Central memory CD8-positive, alpha-beta T cell (primary cell): ENCODE results near the gene RASA3.

Experiments
- ATAC-seq: fragments of 150-1000 bp; cut with Tn5 transposase; replicated peaks from 2 replicates; pipeline ENCODE4 v1.10.0; 2022; ENCODE audit warnings: mild to moderate bottlenecking, moderate FRiP score, moderate number of reproducible peaks; ENCODE audit not compliant: poor library complexity, severe bottlenecking; ENCODE audit errors: extremely low read depth
- DNase-seq, 2 donors: peaks; one replicate each; pipeline ENCODE4 v3.0.0; 2021; ENCODE audit warnings: low spot score in 2 of 2
- H3K27ac Mint-ChIP-seq: one replicate; pipeline ENCODE4 v1.8.0; 2022; ENCODE audit warnings: low read depth, mild to moderate bottlenecking, moderate library complexity, mixed read lengths
- H3K27me3 Mint-ChIP-seq: one replicate; pipeline ENCODE4 v1.8.0; 2022; ENCODE audit warnings: mixed read lengths
- H3K36me3 Mint-ChIP-seq: one replicate; pipeline ENCODE4 v1.8.0; 2022; ENCODE audit warnings: mild to moderate bottlenecking, moderate library complexity, mixed read lengths; ENCODE audit not compliant: insufficient read depth
- H3K4me1 Mint-ChIP-seq: one replicate; pipeline ENCODE4 v1.8.0; 2022; ENCODE audit warnings: mixed read lengths
- H3K4me3 Mint-ChIP-seq: one replicate; pipeline ENCODE4 v1.8.0; 2022; ENCODE audit warnings: mild to moderate bottlenecking, moderate library complexity, mixed read lengths
- H3K9me3 Mint-ChIP-seq: one replicate; pipeline ENCODE4 v1.8.0; 2022; ENCODE audit warnings: mixed read lengths

Gene RASA3

DNA sequence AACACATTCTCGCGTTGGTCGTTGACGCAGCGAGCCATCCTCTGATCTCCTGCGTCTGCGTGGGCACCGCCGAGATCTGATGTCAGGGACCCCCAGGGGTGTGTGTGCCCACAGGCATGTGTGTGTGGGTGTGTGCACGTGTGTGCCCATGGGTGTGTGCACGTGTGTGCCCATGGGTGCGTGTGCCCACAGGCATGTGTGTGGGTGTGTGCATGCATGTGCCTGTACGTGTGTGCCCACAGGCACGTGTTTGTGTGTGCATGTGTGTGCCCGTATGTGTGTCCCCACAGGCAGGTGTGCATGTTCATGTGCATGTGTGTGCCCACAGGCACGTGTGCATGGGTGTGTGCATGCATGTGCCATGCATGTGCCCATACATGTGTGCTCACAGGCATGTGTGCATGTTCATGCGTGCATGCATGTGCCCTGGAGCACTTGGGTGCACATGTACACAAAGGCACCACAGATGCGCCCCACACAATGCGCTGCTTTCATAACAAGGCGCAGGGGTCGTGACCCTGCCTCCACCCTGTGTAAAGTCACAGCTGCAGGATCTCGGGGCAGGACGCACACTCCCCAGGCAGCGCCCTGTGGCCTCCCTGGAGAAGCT is 77.5 kb downstream of the RASA3 start:
- H3K27ac Mint-ChIP-seq: no peak overlapping the region
- ATAC-seq: peak; percentile 20
- H3K4me3 Mint-ChIP-seq: no peak overlapping the region
- no peaks in the 10 kb centered on the region for H3K27me3 Mint-ChIP-seq
- peaks cover 57% of the 10 kb centered on the region for H3K36me3 Mint-ChIP-seq
- DNase-seq: no peak
- H3K4me1 Mint-ChIP-seq: peaks cover 43% of the 10 kb centered on the region
- H3K9me3 Mint-ChIP-seq: no peaks in the 10 kb centered on the region

DNA sequence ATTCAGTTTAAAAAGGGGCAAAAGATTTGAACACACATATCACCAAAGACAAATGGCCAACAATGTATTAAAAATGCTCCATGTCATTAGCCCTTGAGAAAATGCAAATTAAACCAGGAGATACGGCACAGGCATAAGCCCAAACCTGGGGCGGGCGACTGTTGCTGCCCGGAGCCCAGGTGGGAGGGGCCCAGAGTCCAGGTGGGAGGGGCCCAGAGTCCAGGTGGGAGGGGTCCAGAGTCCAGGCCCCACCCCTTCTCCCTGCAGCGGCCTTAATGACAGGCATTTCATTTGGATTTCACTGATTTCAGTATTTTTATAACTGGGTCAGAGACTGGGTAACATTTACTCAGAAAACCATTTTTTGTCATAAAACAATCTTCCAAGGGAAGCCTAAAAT is 78.2 kb downstream of the RASA3 start:
- DNase-seq: no peak
- Mint-ChIP-seq H3K9me3 (no peaks in the 10 kb centered on the region), H3K4me1 (peaks cover 42% of the 10 kb centered on the region), H3K27me3 (no peaks in the 10 kb centered on the region), H3K4me3 (no peak overlapping the region), H3K36me3 (peaks cover 61% of the 10 kb centered on the region), H3K27ac (no peak overlapping the region)
- ATAC-seq: no peak

DNA sequence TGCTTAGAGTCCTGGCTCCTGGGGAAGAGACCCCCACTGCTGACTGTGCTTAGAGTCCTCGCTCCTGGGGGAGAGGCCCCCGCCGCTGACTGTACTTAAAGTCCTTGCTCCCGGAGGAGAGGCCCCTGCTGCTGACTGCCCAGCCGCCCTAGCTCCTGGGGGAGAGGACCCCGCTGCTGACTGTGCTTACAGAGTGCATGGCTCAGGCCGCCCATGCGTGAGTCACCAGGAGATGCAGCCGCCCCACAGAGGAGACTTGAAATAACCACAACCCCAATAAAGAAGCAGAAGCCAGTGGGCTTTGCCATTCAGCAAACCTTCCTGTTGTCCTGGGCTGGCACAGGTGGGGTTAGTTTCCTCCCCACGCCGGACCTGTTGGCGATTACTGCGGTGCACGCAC is 79.4 kb downstream of the RASA3 start:
- Mint-ChIP-seq H3K4me1 (peaks cover 40% of the 10 kb centered on the region), H3K9me3 (no peaks in the 10 kb centered on the region), H3K4me3 (no peak overlapping the region), H3K27me3 (no peaks in the 10 kb centered on the region), H3K36me3 (peaks cover 55% of the 10 kb centered on the region), H3K27ac (no peak overlapping the region)
- no peak for ATAC-seq
- no peak for DNase-seq

DNA sequence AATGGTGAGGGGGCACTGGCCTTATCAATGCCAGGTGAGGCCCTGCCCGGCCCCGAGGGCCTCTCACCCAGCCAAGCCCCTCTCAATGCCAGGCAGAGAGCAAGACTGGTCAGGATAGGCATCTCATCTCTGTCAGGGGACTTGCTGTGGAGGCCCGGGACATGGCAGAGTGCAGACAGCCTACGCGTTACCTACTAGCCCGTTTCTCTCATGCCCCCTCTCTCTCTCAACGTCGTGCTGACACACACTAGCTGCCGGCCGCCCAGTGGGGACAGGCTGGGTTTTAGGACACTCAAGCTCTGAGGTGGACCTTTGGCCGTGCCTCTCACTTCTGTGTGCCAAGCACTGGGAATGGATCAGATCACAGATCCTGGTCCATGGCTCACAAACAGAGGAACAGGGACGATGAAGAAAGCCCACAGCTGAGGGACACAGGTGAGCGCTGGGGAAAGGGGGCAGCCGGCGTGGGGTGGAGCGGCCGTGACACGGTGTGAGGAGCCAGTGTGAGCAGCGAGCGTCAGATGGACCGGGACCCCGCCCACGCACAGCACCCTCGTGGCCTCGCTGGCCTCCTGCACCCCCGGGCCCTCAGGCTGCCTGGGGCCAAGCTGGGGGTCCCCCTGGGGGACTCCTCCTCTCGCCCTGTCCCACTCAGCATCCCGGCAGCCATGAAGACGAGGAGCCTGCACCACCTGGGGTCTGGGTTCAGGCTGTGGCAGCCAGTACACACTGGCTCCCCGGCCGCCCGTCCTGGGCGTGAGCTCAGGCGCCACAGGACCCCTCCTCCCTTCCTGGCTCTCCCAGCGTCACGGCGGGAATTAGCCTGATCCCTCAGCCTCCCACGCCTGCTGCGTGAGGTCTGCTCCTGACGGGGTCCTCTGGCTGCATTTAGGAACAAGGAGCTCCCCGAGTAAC is 81.6 kb downstream of the RASA3 start:
- H3K4me3 Mint-ChIP-seq: no peak overlapping the region
- DNase-seq (no peak), ATAC-seq (no peak)
- H3K9me3 Mint-ChIP-seq: no peaks in the 10 kb centered on the region
- H3K27me3 Mint-ChIP-seq: no peaks in the 10 kb centered on the region
- H3K4me1 Mint-ChIP-seq: peaks cover 50% of the 10 kb centered on the region
- H3K36me3 Mint-ChIP-seq: peaks cover 54% of the 10 kb centered on the region
- no peak overlapping the region for H3K27ac Mint-ChIP-seq

DNA sequence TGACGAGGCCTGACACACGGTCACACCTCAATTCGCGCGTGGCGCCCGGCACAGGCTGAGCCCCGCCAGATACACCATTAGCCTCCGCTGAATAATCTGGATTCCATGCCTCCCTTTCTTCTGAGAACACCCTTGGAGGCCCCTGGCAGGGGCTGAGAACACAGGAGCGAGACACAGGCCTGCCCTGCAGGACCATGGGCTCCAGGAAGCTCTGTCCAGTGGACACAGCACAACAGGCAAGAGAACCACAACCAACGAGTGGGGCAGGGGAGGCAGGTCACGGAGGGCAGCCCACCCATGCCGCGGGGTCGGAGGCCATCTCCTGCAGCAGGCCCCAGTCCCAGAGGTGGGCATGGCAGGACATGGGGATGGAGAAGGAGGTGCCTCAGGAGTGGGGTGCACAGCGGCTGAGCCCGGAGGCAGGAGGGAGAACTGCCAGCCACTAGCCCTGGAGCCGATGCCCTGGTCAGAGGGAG is 82.8 kb downstream of the RASA3 start:
- peaks cover 57% of the 10 kb centered on the region for H3K4me1 Mint-ChIP-seq
- peaks cover 54% of the 10 kb centered on the region for H3K36me3 Mint-ChIP-seq
- no peak for ATAC-seq
- DNase-seq: no peak
- H3K27me3 Mint-ChIP-seq: no peaks in the 10 kb centered on the region
- peak overlapping the region; percentile 70 for H3K4me3 Mint-ChIP-seq
- H3K27ac Mint-ChIP-seq: peak overlapping the region; percentile 76
- no peaks in the 10 kb centered on the region for H3K9me3 Mint-ChIP-seq

DNA sequence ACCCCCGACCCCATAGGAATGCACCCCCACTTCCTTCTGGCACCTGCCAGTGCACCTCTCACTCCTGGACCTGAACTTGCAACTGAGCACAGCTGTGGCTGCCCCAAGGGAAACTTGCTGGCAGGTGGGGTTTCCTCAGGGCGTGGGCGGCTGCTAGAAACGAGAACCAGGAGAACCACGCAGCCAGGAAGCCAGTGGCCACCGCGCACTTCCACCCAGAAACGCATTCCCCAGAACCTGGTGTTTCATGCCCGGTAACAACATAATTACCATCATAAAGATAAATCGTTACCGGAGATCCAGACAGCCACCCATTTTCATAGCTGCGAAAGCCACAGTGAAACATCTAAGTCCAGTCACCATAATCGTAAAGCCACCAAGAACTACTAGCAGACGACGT is 83.4 kb downstream of the RASA3 start:
- H3K36me3 Mint-ChIP-seq: peaks cover 51% of the 10 kb centered on the region
- peak overlapping the region; percentile 76 for H3K27ac Mint-ChIP-seq
- H3K27me3 Mint-ChIP-seq: no peaks in the 10 kb centered on the region
- peak overlapping the region; percentile 70 for H3K4me3 Mint-ChIP-seq
- H3K9me3 Mint-ChIP-seq: no peaks in the 10 kb centered on the region
- ATAC-seq (peak; percentile 52), DNase-seq (no peak)
- peaks cover 62% of the 10 kb centered on the region for H3K4me1 Mint-ChIP-seq

DNA sequence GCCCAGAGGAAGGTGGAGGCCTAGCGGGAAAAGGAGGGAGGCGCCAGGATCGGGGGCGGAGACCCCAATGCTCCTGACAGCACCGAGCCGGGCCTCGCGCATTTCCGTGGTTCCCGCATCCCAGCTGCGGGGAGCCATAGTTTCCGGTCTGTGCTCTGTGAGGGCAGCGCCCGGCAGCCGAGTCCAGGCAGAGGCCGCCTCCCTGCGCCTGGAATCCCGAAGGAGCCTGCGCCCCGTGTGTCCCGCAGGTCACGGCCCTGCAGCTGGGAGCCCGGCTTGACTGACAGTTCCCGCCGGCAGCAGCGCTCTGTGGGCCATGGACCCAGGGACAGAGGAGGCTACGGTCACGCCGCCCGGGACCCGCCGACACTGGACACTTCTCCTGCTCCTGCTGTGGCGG is 84.0 kb downstream of the RASA3 start:
- no peaks in the 10 kb centered on the region for H3K9me3 Mint-ChIP-seq
- DNase-seq (no peak), ATAC-seq (no peak)
- H3K27ac Mint-ChIP-seq: peak overlapping the region; percentile 76
- H3K36me3 Mint-ChIP-seq: peaks cover 52% of the 10 kb centered on the region
- no peaks in the 10 kb centered on the region for H3K27me3 Mint-ChIP-seq
- peak overlapping the region; percentile 50 for H3K4me3 Mint-ChIP-seq
- H3K4me1 Mint-ChIP-seq: peaks cover 63% of the 10 kb centered on the region

DNA sequence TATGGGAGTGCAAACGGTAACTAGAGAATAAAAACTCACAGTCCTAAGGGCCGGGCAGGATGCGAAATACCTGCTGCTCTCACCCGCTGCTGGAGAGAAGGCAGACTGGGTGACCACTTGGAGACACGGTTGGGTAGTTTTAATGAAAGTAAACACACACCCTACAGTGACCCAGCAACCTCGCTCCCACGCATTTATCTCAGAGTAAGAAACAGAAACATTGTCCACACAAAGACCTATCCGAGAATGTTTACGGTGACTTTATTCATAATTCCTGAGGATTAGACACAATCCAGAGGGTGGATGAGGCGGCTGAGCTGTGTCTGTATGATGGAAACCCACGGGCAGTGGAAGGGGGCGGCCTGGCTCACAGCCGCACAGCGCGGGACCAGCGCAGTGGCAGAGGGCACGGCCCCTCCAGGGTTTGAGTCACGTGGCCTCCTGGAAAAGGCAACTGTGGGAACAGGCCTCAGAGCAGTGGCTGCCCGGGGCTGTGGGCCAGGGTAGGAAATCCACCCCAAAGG is 85.0 kb downstream of the RASA3 start:
- peaks cover 56% of the 10 kb centered on the region for H3K36me3 Mint-ChIP-seq
- DNase-seq: no peak
- peaks cover 64% of the 10 kb centered on the region for H3K4me1 Mint-ChIP-seq
- no peaks in the 10 kb centered on the region for H3K9me3 Mint-ChIP-seq
- ATAC-seq: no peak
- H3K27ac Mint-ChIP-seq: peak overlapping the region; percentile 61
- H3K27me3 Mint-ChIP-seq: no peaks in the 10 kb centered on the region
- peak overlapping the region; percentile 50 for H3K4me3 Mint-ChIP-seq

DNA sequence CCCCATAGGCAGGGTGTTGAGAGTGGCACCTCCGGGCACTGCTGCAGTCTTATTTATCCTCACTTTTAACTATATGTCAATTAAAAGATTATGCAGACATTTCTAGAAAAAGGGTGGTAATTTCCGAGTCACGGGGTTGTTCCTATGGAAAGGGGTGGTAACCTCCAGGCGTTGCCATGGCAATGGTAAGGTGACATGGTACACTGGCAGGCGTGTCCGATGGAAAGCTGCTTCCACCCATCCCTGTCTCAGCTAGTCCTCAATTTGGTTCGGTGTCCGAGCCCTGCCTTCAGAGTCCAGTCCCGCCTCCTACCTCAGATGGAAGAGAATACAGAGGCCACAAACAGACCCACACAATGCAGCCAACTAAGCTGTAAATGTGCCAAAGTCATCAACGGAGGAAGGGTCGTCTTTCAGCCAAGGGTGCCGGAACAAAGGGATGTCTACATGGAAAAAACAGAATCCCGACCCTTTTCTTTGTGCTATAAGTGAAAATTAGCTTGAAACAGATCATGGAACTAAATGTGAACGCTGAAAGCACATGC is 85.9 kb downstream of the RASA3 start:
- H3K27me3 Mint-ChIP-seq: no peaks in the 10 kb centered on the region
- peak overlapping the region; percentile 78 for H3K27ac Mint-ChIP-seq
- H3K4me1 Mint-ChIP-seq: peaks cover 68% of the 10 kb centered on the region
- H3K9me3 Mint-ChIP-seq: no peaks in the 10 kb centered on the region
- DNase-seq (no peak), ATAC-seq (no peak)
- H3K36me3 Mint-ChIP-seq: peaks cover 60% of the 10 kb centered on the region
- H3K4me3 Mint-ChIP-seq: peak overlapping the region; percentile 50

DNA sequence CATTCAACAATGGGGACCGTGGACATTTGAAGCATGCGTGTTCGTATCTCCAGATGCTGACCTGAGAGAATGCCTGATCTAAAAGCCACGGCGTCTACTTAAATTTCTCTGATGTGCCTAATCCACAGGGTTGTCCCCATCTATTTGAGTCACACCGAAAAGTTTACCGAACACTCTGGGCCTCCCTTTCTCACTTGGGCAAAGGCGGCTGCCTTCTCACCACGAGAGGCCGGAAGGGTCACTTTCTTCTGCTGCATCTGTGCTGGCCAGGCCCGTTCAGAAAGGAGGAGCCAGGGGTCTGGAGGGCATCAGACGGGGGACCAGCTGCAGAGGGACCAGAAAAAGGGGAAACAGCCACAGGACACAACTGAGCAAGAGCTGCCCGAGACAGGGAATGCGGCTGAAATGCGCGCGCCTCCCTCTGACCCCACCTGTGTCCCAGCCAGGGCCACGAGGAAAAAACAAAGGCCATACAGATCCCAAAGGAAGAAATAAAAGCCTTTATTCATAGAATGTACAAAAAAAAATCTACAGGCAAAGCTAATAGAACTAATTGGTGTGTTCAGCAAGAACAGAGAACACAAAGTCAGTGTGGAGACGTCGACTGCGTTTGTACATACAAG is 87.2 kb downstream of the RASA3 start:
- Mint-ChIP-seq H3K9me3 (no peaks in the 10 kb centered on the region), H3K27ac (peak overlapping the region; percentile 78), H3K36me3 (peaks cover 62% of the 10 kb centered on the region), H3K4me1 (peaks cover 70% of the 10 kb centered on the region), H3K4me3 (no peak overlapping the region), H3K27me3 (no peaks in the 10 kb centered on the region)
- DNase-seq (no peak), ATAC-seq (no peak)

DNA sequence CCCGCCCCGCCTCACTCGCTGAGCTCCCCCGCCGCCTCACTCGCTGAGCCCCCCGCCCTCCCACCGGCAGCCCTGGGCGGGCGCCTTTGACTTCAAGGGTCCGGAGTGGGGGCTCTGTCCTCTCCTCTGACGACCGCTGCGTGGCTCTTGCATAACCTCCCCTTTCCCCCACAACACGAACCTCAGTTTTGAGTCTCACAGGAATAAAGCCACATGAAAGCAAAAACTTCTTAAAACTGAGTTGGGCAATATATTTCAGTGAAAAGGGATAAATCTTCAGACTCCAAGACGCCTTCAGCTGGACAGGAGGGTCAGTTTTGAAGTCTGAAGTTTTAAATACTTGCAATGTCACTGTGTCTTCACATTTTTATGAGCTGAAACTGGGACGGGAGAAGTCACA is 87.9 kb downstream of the RASA3 start:
- Mint-ChIP-seq H3K36me3 (peaks cover 56% of the 10 kb centered on the region), H3K27ac (peak overlapping the region; percentile 78), H3K4me3 (peak overlapping the region; percentile 19), H3K4me1 (peaks cover 67% of the 10 kb centered on the region), H3K9me3 (no peaks in the 10 kb centered on the region), H3K27me3 (no peaks in the 10 kb centered on the region)
- ATAC-seq (no peak), DNase-seq (no peak)

DNA sequence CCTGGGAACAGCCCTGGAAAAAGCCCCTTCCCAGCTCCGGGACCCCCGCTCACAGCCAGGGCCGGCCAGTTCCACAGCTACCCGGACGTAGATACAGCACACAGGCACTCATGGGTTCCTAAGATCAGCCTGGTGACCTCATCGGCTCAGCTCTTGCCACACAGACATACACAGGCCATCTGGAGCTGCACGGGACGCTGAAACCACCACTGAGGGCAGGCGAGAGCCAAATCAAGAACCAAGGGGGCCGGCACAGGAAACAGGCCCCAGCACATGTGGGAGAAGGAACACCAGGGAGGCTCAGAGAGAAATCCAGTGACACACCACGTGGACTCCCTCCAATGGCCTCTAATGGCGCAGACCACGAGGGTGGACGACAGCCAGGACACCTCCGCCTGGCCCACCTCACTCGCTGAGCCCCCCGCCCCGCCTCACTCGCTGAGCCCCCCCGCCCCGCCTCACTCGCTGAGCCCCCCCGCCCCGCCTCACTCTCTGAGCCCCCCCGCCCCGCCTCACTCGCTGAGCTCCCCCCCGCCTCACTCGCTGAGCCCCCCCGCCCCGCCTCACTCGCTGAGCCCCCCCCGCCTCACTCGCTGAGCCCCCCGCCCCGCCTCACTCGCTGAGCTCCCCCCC is 88.9 kb downstream of the RASA3 start:
- Mint-ChIP-seq H3K36me3 (peaks cover 55% of the 10 kb centered on the region), H3K27me3 (no peaks in the 10 kb centered on the region), H3K4me3 (peak overlapping the region; percentile 31), H3K4me1 (peaks cover 60% of the 10 kb centered on the region), H3K9me3 (no peaks in the 10 kb centered on the region), H3K27ac (peak overlapping the region; percentile 64)
- no peak for DNase-seq
- ATAC-seq: no peak
